Hypothalamus (tissue), 51 donors: ENCODE results near the gene HHEX.
A peak's percentile ranks its signal among the peaks of the same experiment; 100 is the strongest.
"Not testable (repeated sequence)": the region's sequence is repeated elsewhere in the genome, so short reads cannot be mapped to it uniquely, and the experiment has no call there.

Experiments
- DNase-seq, 51 donors: peaks; one replicate each; lab custom pipeline; 2025; lab: John Stamatoyannopoulos, UW

The HHEX gene

GRCh38 chr10:92689663-92690210 lies at the start of gene HHEX:
Gene HHEX, plus strand, starts transcription at chr10:92689955. Its CDS starts 32 bp downstream, at chr10:92689987.
- peak in 10 of 51 donors; percentile 4 to 41 (median 18) for DNase-seq

GRCh38 chr10:92640107-92640506 lies 49.6 kb upstream of the HHEX start:
- no peak for DNase-seq

GRCh38 chr10:92641492-92641891 lies 48.3 kb upstream of the HHEX start:
- no peak for DNase-seq

- DNase-seq: no peak
Measured at GRCh38 chr10:92644921-92645320, 44.8 kb upstream of the HHEX start.

- DNase-seq: not testable (repeated sequence)
Measured at GRCh38 chr10:92650864-92651263, 38.9 kb upstream of the HHEX start.

GRCh38 chr10:92655426-92655825 lies 34.3 kb upstream of the HHEX start:
- no peak for DNase-seq

GRCh38 chr10:92656266-92656961 lies 33.3 kb upstream of the HHEX start:
- DNase-seq: no peak

- no peak for DNase-seq
Measured at GRCh38 chr10:92657024-92657423, 32.7 kb upstream of the HHEX start.

GRCh38 chr10:92662848-92663247 lies 26.9 kb upstream of the HHEX start:
- no peak for DNase-seq

- no peak for DNase-seq
Measured at GRCh38 chr10:92664322-92664721, 25.4 kb upstream of the HHEX start.

- no peak for DNase-seq
Measured at GRCh38 chr10:92667078-92667477, 22.7 kb upstream of the HHEX start.

GRCh38 chr10:92677708-92678107 lies 12.0 kb upstream of the HHEX start:
- DNase-seq: no peak

GRCh38 chr10:92678206-92678605 lies 11.5 kb upstream of the HHEX start:
- DNase-seq: no peak

GRCh38 chr10:92681306-92681834 lies 8.4 kb upstream of the HHEX start:
- no peak for DNase-seq

- no peak for DNase-seq
Measured at GRCh38 chr10:92688573-92688926, 1.2 kb upstream of the HHEX start.

- peak in 2 of 51 donors; percentile 7 to 16 for DNase-seq
Measured at GRCh38 chr10:92688927-92689662, 660 bp upstream of the HHEX start.

- peak in 1 of 51 donors; percentile 11 for DNase-seq
Measured at GRCh38 chr10:92690211-92690914, 608 bp downstream of the HHEX start.

GRCh38 chr10:92690915-92691590 lies 1.3 kb downstream of the HHEX start:
- DNase-seq: no peak

GRCh38 chr10:92691591-92692079 lies 1.9 kb downstream of the HHEX start:
- DNase-seq: peak in 11 of 51 donors; percentile 3 to 35 (median 15)

- no peak for DNase-seq
Measured at GRCh38 chr10:92692080-92692671, 2.4 kb downstream of the HHEX start.
